IPS-11a (cell line): ENCODE measurements around the gene PACRG.

Source experiments
- H3K4me3 ChIP-seq: one replicate; pipeline ENCODE4 v1.5.1; 2013; ENCODE audit warnings: low read depth, low read length, control low read depth

PACRG gene

GRCh38 chr6:162998777-162999176, 271.0 kb downstream of the PACRG start:
- H3K4me3 ChIP-seq, result no peak overlapping the region

GRCh38 chr6:162999575-163000285, 272.0 kb downstream of the PACRG start:
- H3K4me3 ChIP-seq, result no peak overlapping the region

GRCh38 chr6:163001330-163001729, 273.6 kb downstream of the PACRG start:
- no peak overlapping the region for H3K4me3 ChIP-seq

- H3K4me3 ChIP-seq, result no peak overlapping the region
These were observed 280.4 kb downstream of the PACRG start for GRCh38 chr6:163008186-163008585.

- no peak overlapping the region for H3K4me3 ChIP-seq
These were observed 280.9 kb downstream of the PACRG start for GRCh38 chr6:163008626-163009025.

- H3K4me3 ChIP-seq, result no peak overlapping the region
These were observed 282.4 kb downstream of the PACRG start for GRCh38 chr6:163010145-163010544.

- no peak overlapping the region for H3K4me3 ChIP-seq
These were observed 287.0 kb downstream of the PACRG start for GRCh38 chr6:163014736-163015135.

- no peak overlapping the region for H3K4me3 ChIP-seq
These were observed 290.0 kb downstream of the PACRG start for GRCh38 chr6:163017801-163018200.

GRCh38 chr6:163019926-163020325, 292.2 kb downstream of the PACRG start:
- H3K4me3 ChIP-seq, result no peak overlapping the region

GRCh38 chr6:163021054-163021453, 293.3 kb downstream of the PACRG start:
- H3K4me3 ChIP-seq, result no peak overlapping the region

GRCh38 chr6:163023700-163024099, 295.9 kb downstream of the PACRG start:
- H3K4me3 ChIP-seq, result no peak overlapping the region

GRCh38 chr6:163026893-163027292, 299.1 kb downstream of the PACRG start:
- H3K4me3 ChIP-seq, result no peak overlapping the region

GRCh38 chr6:163030980-163031379, 303.2 kb downstream of the PACRG start:
- no peak overlapping the region for H3K4me3 ChIP-seq

GRCh38 chr6:163031931-163032330, 304.2 kb downstream of the PACRG start:
- no peak overlapping the region for H3K4me3 ChIP-seq

GRCh38 chr6:163036160-163036645, 308.4 kb downstream of the PACRG start:
- no peak overlapping the region for H3K4me3 ChIP-seq

GRCh38 chr6:163038317-163038716, 310.5 kb downstream of the PACRG start:
- no peak overlapping the region for H3K4me3 ChIP-seq

GRCh38 chr6:163048345-163048744, 320.6 kb downstream of the PACRG start:
- no peak overlapping the region for H3K4me3 ChIP-seq

- no peak overlapping the region for H3K4me3 ChIP-seq
These were observed 326.0 kb downstream of the PACRG start for GRCh38 chr6:163053667-163054344.

GRCh38 chr6:163054641-163055040, 326.9 kb downstream of the PACRG start:
- no peak overlapping the region for H3K4me3 ChIP-seq

- no peak overlapping the region for H3K4me3 ChIP-seq
These were observed 329.5 kb downstream of the PACRG start for GRCh38 chr6:163057260-163057659.

- H3K4me3 ChIP-seq, result no peak overlapping the region
These were observed 335.0 kb downstream of the PACRG start for GRCh38 chr6:163062790-163063189.

GRCh38 chr6:163063561-163063960, 335.8 kb downstream of the PACRG start:
- no peak overlapping the region for H3K4me3 ChIP-seq
